Measurements from ENCODE around the gene AUTS2. TPM values are rescaled to one million over a fixed set of nuclear protein-coding genes. Genes with fewer than 3 reads are reported as not detected.

The AUTS2 gene
- total and polyA plus RNA-seq, 11 donors = 3.4 to 14.0 (median 7.3) TPM

DNA sequence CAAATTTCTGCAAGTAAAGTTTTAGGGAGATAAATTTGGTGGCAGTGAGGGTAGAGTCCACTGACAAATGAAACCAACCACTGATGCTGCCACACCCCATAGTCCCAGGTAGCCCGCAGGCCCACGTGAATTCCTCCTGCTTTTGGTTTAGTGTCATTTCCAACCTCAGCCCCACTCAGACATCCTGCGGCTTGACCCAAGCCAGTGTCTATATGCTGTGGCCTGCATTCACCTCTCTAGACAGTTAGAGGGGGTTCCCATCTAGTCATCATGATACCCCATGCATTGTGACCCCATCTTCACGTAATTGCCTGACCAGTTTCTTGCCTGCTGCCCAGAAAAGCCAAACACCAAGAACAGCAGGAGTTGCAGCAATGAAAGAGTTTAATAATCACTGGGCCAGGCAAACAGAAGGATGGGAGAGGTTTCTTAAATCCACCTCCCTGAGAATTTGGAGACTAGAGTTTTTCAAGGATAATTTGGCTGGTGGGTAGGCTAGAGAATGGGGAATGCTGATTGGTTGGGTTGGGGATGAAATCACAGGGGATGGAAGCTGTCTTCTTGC, 1201.6 kb downstream of the AUTS2 start:
- TF ChIP-seq, protein P1, sequence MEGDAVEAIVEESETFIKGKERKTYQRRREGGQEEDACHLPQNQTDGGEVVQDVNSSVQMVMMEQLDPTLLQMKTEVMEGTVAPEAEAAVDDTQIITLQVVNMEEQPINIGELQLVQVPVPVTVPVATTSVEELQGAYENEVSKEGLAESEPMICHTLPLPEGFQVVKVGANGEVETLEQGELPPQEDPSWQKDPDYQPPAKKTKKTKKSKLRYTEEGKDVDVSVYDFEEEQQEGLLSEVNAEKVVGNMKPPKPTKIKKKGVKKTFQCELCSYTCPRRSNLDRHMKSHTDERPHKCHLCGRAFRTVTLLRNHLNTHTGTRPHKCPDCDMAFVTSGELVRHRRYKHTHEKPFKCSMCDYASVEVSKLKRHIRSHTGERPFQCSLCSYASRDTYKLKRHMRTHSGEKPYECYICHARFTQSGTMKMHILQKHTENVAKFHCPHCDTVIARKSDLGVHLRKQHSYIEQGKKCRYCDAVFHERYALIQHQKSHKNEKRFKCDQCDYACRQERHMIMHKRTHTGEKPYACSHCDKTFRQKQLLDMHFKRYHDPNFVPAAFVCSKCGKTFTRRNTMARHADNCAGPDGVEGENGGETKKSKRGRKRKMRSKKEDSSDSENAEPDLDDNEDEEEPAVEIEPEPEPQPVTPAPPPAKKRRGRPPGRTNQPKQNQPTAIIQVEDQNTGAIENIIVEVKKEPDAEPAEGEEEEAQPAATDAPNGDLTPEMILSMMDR (IDR thresholded peaks at IDR 0.05) = no peak
- TF ChIP-seq POLR2A (IDR thresholded peaks at IDR 0.05) = no peak
- DNase-seq (no peak), ATAC-seq (no peak)
- 90 to 96% (median 95%) methylated on average over 4 of the region's 4 CpGs for WGBS, 4 donors
- H3K4me3 ChIP-seq = no peak overlapping the region
- no peak overlapping the region for H3K27ac ChIP-seq
- no peaks in the 10 kb centered on the region for H3K36me3 ChIP-seq
- intact Hi-C loops (cut with DNase I) = no loop called here
- H3K27me3 ChIP-seq = no peaks in the 10 kb centered on the region
- no peaks in the 10 kb centered on the region for H3K4me1 ChIP-seq
- peaks cover 0 to 36% (median 16%) of the 10 kb centered on the region in 12 donors for H3K9me3 ChIP-seq

DNA sequence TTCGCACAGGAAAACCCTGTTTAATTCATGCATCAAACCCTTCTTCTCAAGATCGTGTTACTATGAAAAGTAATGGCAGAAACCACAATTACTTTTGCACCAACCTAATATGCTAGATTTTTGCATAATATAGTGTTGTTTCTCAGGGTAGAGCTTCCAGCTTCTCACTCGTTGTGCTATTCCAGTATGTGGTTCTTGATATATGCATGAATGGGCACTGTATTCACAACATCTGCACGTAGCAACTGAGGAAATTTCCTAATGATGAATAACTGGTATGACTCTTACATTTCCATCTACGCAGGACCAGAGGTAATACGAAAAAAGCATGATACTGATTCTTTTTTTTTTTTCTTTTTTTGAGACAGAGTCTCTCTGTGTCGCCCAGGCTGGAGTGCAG, 1207.1 kb downstream of the AUTS2 start:
- Histone ChIP-seq H3K27me3 (peaks cover 0 to 8% (median 0%) of the 10 kb centered on the region in 9 donors), H3K27ac (no peak overlapping the region), H3K9me3 (peaks cover 0 to 24% (median 6%) of the 10 kb centered on the region in 12 donors), H3K4me3 (no peak overlapping the region), H3K36me3 (no peaks in the 10 kb centered on the region), H3K4me1 (no peaks in the 10 kb centered on the region)
- TF ChIP-seq, protein P1 (IDR thresholded peaks at IDR 0.05) = no peak
- no peak for TF ChIP-seq POLR2A (IDR thresholded peaks at IDR 0.05)
- WGBS, 4 donors = 70 to 87% (median 75%) methylated on average over 7 of the region's 7 CpGs
- no peak for DNase-seq
- intact Hi-C loops (cut with DNase I) = no loop called here
- ATAC-seq = no peak

DNA sequence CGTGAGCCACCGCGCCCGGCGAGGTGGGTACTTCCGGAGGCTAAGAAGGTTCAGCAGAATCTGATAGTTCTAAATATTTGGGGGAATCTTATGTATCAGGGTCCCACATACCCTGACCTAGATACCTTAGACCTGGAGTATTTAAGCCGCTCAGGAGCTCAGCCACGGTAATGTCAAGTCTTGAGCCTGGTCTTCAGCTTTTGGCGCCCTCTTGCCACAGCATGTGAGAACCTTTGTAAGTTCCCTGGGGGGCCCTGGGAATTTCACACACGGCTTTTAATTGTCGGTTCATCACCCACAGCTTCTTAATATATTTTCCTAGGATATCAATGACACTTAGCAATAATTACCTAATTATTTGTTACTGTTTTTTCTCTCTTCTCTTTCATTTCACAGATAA, 1209.4 kb downstream of the AUTS2 start:
- TF ChIP-seq, protein P1 (IDR thresholded peaks at IDR 0.05) = no peak
- TF ChIP-seq POLR2A (IDR thresholded peaks at IDR 0.05) = no peak
- peaks cover 0 to 11% (median 2%) of the 10 kb centered on the region in 12 donors for H3K9me3 ChIP-seq
- intact Hi-C loops (cut with DNase I) = no loop called here
- 78 to 81% (median 79%) methylated on average over 11 of the region's 11 CpGs for WGBS, 4 donors
- no peak for ATAC-seq
- H3K4me3 ChIP-seq = no peak overlapping the region
- H3K36me3 ChIP-seq = no peaks in the 10 kb centered on the region
- no peak for DNase-seq
- no peak overlapping the region for H3K27ac ChIP-seq
- H3K27me3 ChIP-seq = peaks cover 0 to 11% (median 0%) of the 10 kb centered on the region in 9 donors
- H3K4me1 ChIP-seq = no peaks in the 10 kb centered on the region

DNA sequence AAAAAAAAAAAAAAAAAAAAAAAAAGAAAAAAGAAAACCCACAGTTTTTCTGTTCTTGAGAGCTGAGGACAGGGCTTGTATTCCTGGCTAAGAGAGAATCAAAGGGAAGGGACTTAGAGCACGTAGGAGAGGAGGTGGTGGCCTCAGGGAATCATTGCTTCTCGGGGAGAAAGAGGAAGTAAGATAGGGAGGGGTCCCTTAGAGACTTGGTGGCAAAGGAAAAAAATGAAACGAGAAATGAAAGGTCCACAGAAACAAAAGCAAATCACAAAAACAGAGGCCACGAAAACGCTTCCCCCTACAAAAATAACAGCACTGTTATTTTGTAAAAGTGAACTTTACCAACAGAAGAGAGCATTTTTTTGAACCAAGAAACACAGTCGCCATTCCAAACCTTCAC, 1210.6 kb downstream of the AUTS2 start:
- TF ChIP-seq, protein P1 (IDR thresholded peaks at IDR 0.05) = no peak
- TF ChIP-seq POLR2A (IDR thresholded peaks at IDR 0.05) = no peak
- intact Hi-C loops (cut with DNase I) = no loop called here
- no peak overlapping the region for H3K4me3 ChIP-seq
- H3K36me3 ChIP-seq = no peaks in the 10 kb centered on the region
- DNase-seq (no peak), ATAC-seq (no peak)
- peaks cover 0 to 11% (median 0%) of the 10 kb centered on the region in 9 donors for H3K27me3 ChIP-seq
- H3K9me3 ChIP-seq = no peaks in the 10 kb centered on the region
- whole genome bisulfite sequencing, 4 donors = 40 to 52% (median 45%) methylated on average over 6 of the region's 6 CpGs
- H3K4me1 ChIP-seq = no peaks in the 10 kb centered on the region
- no peak overlapping the region for H3K27ac ChIP-seq
